Measurements from ENCODE around the gene EXOC2.
A peak's percentile ranks its signal among the peaks of the same experiment; 100 is the strongest.

The EXOC2 gene

DNA sequence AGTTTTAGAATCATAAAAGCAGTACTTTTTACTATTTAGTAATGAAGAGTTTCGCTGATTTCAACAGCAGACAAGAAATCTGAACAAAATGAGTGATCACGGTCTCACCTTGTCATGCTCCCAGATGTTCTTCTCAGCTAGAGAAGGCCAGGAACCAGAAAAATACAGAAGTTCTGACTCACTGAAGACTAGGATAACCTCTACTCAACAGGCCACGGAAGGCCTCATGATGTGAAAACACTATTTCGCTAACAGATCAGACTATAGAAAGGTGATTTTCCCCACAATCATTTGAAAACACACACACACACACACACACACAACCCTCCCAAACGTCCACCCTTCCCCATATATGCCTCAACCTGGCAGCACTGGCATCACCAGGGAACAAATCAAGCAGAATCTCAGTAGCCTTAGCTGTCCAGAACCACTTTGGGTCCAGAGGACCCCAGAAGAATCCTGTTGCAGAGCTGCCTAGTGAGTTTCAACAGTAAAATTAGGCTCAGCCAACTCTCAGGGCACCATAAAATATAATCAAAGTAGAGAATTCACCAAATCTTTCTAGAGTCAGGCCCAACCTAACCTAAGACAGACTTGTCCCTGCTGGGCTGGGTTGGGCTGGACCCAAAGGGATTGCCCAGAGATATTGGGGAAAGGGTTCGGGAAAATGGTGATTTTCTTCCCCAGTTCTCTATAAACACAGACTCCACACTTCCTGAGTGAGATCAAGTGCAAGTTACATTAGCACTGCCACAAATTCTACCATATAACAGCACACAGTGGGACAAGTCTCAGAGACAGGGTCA is 7.9 kb downstream of the EXOC2 start:
- H2AK5ac ChIP-seq (ENCODE audit: low read depth, low read length), result no peak overlapping the region
- no peaks in the 10 kb centered on the region for H3K79me1 ChIP-seq (ENCODE audit: low read depth, low read length)
- WGBS, 2 donors (ENCODE audit: extremely low coverage in 2 of 2, insufficient read length in 2 of 2, insufficient replicate concordance in 1 of 2), result 100% methylated on average over 1 of the region's 6 CpGs; no CpG with 5 or more reads in 1 of the 2 donors
- no peak overlapping the region for H4K91ac ChIP-seq (ENCODE audit: low read depth, low read length, poor library complexity)
- no peak for DNase-seq (ENCODE audit: low spot score)
- no peak overlapping the region for H3K4me2 ChIP-seq (ENCODE audit: insufficient read depth, low read length, poor library complexity, severe bottlenecking)
- H3K27ac ChIP-seq (replicated peaks; ENCODE audit: low read length), result no peak overlapping the region
- no peak overlapping the region for H3K14ac ChIP-seq (ENCODE audit: low read length)
- no peak overlapping the region for H2BK15ac ChIP-seq (ENCODE audit: low read length)
- H3K9ac ChIP-seq (ENCODE audit: low read depth, low read length, poor library complexity), result no peak overlapping the region
- H2BK12ac ChIP-seq (ENCODE audit: low read length), result no peak overlapping the region
- H2BK5ac ChIP-seq (ENCODE audit: low read length), result no peak overlapping the region
- no peak overlapping the region for H3K23ac ChIP-seq (ENCODE audit: low read depth, low read length, poor library complexity)
- no peak overlapping the region for H4K8ac ChIP-seq (ENCODE audit: low read depth, low read length)
- no peaks in the 10 kb centered on the region for H3K9me3 ChIP-seq (replicated peaks in 1 of 2; ENCODE audit: control insufficient read depth in 2 of 2, insufficient read depth in 1 of 2, low read depth in 1 of 2, low read length in 2 of 2)
- H3K36me3 ChIP-seq (replicated peaks in 1 of 2; ENCODE audit: control insufficient read depth in 2 of 2, insufficient read depth in 2 of 2, low read length in 2 of 2), result peaks cover 8 to 23% of the 10 kb centered on the region in 2 donors
- no peaks in the 10 kb centered on the region for H3K27me3 ChIP-seq (ENCODE audit: control insufficient read depth in 3 of 3, insufficient read depth in 3 of 3, low read depth in 1 of 3, low read length in 3 of 3)
- H3K4ac ChIP-seq (ENCODE audit: low read length), result no peak overlapping the region
- H2BK120ac ChIP-seq (ENCODE audit: low read depth, low read length), result no peak overlapping the region
- no peak overlapping the region for H3K18ac ChIP-seq (ENCODE audit: low read length)
- no peak overlapping the region for H3K4me3 ChIP-seq (ENCODE audit: low read length in 2 of 2)
- H3K4me1 ChIP-seq (ENCODE audit: control insufficient read depth in 2 of 2, insufficient read depth in 1 of 2, low read depth in 1 of 2, low read length in 2 of 2), result peaks cover 16 to 17% of the 10 kb centered on the region in 2 donors
- no peak overlapping the region for H2AFZ ChIP-seq (ENCODE audit: low read length)

DNA sequence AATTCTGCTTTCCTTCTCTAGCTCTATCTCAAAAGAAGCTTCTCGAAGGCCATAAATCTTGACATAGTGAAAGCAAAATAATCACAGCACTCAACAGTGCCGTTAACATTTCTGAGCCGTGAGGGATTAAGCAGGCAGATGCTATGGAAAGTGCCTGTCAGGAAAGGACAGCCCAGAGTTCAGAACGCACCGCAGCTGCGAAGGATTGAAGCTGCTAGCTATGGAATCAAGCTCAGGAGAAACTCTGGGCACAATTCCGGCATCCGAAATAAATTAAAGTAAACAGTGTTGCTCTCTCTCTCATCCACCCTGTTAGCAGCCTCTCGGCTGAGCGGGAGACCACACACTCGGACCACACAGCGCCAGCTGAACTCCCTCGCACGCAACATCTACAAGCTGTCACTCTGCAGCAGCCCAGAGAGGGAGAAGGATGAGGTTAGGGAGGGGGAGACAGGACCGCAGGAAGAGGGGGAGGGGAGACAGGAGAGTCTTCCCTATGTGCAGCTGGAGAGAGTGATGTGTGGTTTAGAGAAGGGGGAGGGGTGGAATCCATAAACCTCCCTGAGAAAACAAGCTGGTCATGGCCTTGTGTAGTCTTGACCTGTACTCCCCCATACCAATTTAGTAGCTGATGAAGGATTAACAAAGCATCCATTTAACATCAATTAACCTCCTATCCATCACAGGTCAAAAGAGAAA is 9.0 kb downstream of the EXOC2 start:
- no peak overlapping the region for H3K9ac ChIP-seq (ENCODE audit: low read depth, low read length, poor library complexity)
- no peak overlapping the region for H4K91ac ChIP-seq (ENCODE audit: low read depth, low read length, poor library complexity)
- peaks cover 16 to 17% of the 10 kb centered on the region in 2 donors for H3K4me1 ChIP-seq (ENCODE audit: control insufficient read depth in 2 of 2, insufficient read depth in 1 of 2, low read depth in 1 of 2, low read length in 2 of 2)
- H3K36me3 ChIP-seq (replicated peaks in 1 of 2; ENCODE audit: control insufficient read depth in 2 of 2, insufficient read depth in 2 of 2, low read length in 2 of 2), result peaks cover 5 to 12% of the 10 kb centered on the region in 2 donors
- peak; percentile 56 for DNase-seq (ENCODE audit: low spot score)
- H2BK5ac ChIP-seq (ENCODE audit: low read length), result no peak overlapping the region
- H2BK12ac ChIP-seq (ENCODE audit: low read length), result no peak overlapping the region
- peak overlapping the region in 1 of 2 donors; percentile 40 for H3K4me3 ChIP-seq (ENCODE audit: low read length in 2 of 2)
- no peak overlapping the region for H3K14ac ChIP-seq (ENCODE audit: low read length)
- H3K9me3 ChIP-seq (replicated peaks in 1 of 2; ENCODE audit: control insufficient read depth in 2 of 2, insufficient read depth in 1 of 2, low read depth in 1 of 2, low read length in 2 of 2), result no peaks in the 10 kb centered on the region
- peak overlapping the region; percentile 5 for H2AFZ ChIP-seq (ENCODE audit: low read length)
- H3K79me1 ChIP-seq (ENCODE audit: low read depth, low read length), result no peaks in the 10 kb centered on the region
- H3K18ac ChIP-seq (ENCODE audit: low read length), result no peak overlapping the region
- H3K23ac ChIP-seq (ENCODE audit: low read depth, low read length, poor library complexity), result no peak overlapping the region
- H2BK120ac ChIP-seq (ENCODE audit: low read depth, low read length), result no peak overlapping the region
- H3K27me3 ChIP-seq (ENCODE audit: control insufficient read depth in 3 of 3, insufficient read depth in 3 of 3, low read depth in 1 of 3, low read length in 3 of 3), result no peaks in the 10 kb centered on the region
- peak overlapping the region; percentile 75 for H3K4me2 ChIP-seq (ENCODE audit: insufficient read depth, low read length, poor library complexity, severe bottlenecking)
- no peak overlapping the region for H4K8ac ChIP-seq (ENCODE audit: low read depth, low read length)
- no peak overlapping the region for H3K4ac ChIP-seq (ENCODE audit: low read length)
- no peak overlapping the region for H2AK5ac ChIP-seq (ENCODE audit: low read depth, low read length)
- no CpG with 5 or more reads among the region's 15 CpGs for WGBS, 2 donors (ENCODE audit: extremely low coverage in 2 of 2, insufficient read length in 2 of 2, insufficient replicate concordance in 1 of 2)
- no peak overlapping the region for H2BK15ac ChIP-seq (ENCODE audit: low read length)
- H3K27ac ChIP-seq (replicated peaks; ENCODE audit: low read length), result no peak overlapping the region

DNA sequence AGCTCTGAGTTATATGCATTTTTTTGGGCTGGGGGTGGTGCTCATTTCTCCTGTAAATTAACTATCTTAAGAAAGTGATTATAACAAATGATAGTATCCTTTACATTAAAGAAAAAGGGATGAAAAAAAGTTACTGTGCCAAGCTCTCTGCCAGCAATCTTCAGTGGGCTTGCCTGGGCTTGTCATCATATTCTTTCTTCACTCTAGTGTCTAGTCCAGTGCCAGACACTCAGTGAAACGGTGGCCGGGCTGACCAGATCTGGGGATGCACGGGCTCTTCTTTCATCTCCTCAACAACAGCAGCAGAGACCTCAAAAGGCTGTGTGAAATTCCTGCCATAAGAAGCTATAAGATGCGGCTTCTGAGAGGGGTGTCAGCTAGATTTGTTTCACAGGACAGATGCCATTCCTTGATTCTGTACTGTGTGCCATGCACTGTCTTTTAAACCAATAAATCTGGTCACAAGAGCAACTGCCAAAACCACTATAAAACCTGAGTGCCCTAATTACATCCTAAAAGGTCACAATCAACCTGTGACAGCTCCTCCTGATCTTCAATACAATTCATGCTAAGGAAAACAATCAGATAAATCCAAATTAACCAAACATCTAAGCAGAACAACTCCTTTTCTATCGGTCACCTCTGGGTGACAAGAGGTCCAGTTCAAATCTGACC is 12.1 kb downstream of the EXOC2 start:
- Histone ChIP-seq H3K4ac (ENCODE audit: low read length) (no peak overlapping the region), H4K91ac (ENCODE audit: low read depth, low read length, poor library complexity) (no peak overlapping the region), H3K27me3 (ENCODE audit: control insufficient read depth in 3 of 3, insufficient read depth in 3 of 3, low read depth in 1 of 3, low read length in 3 of 3) (no peaks in the 10 kb centered on the region), H2BK5ac (ENCODE audit: low read length) (no peak overlapping the region), H3K4me2 (ENCODE audit: insufficient read depth, low read length, poor library complexity, severe bottlenecking) (no peak overlapping the region), H2AFZ (ENCODE audit: low read length) (no peak overlapping the region), H2BK15ac (ENCODE audit: low read length) (no peak overlapping the region), H4K8ac (ENCODE audit: low read depth, low read length) (no peak overlapping the region), H3K9me3 (replicated peaks in 1 of 2; ENCODE audit: control insufficient read depth in 2 of 2, insufficient read depth in 1 of 2, low read depth in 1 of 2, low read length in 2 of 2) (peaks cover 0 to 8% of the 10 kb centered on the region in 2 donors), H3K23ac (ENCODE audit: low read depth, low read length, poor library complexity) (no peak overlapping the region), H3K36me3 (replicated peaks in 1 of 2; ENCODE audit: control insufficient read depth in 2 of 2, insufficient read depth in 2 of 2, low read length in 2 of 2) (peaks cover 0 to 1% of the 10 kb centered on the region in 2 donors), H3K18ac (ENCODE audit: low read length) (no peak overlapping the region), H3K14ac (ENCODE audit: low read length) (no peak overlapping the region), H2AK5ac (ENCODE audit: low read depth, low read length) (no peak overlapping the region), H2BK120ac (ENCODE audit: low read depth, low read length) (no peak overlapping the region), H3K79me1 (ENCODE audit: low read depth, low read length) (no peaks in the 10 kb centered on the region), H2BK12ac (ENCODE audit: low read length) (no peak overlapping the region), H3K9ac (ENCODE audit: low read depth, low read length, poor library complexity) (no peak overlapping the region), H3K4me3 (ENCODE audit: low read length in 2 of 2) (no peak overlapping the region), H3K4me1 (ENCODE audit: control insufficient read depth in 2 of 2, insufficient read depth in 1 of 2, low read depth in 1 of 2, low read length in 2 of 2) (peaks cover 16 to 17% of the 10 kb centered on the region in 2 donors), H3K27ac (replicated peaks; ENCODE audit: low read length) (no peak overlapping the region)
- no CpG with 5 or more reads among the region's 5 CpGs for WGBS, 2 donors (ENCODE audit: extremely low coverage in 2 of 2, insufficient read length in 2 of 2, insufficient replicate concordance in 1 of 2)
- DNase-seq (ENCODE audit: low spot score), result no peak

DNA sequence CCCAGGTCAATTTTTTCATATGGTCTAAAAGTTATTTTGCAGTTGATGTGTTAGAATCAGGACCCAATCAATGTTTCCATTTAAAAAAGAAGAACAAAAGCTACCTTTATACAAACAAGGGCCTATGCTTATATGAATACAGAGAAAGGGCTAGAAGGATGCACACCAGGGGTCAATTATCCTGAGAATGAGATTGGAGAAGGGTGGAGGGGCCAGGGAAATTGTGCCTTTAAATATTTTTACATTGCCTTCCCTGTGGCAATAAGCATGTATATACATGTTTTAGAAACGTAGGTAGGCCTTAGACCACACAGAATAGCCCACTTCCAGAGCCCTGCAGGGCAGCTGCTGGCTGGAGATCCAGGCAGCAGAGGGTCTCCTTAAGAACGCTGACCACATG is 12.7 kb downstream of the EXOC2 start:
- no peak overlapping the region for H3K4me3 ChIP-seq (ENCODE audit: low read length in 2 of 2)
- no peak overlapping the region for H2BK12ac ChIP-seq (ENCODE audit: low read length)
- H2BK120ac ChIP-seq (ENCODE audit: low read depth, low read length), result no peak overlapping the region
- H3K27me3 ChIP-seq (ENCODE audit: control insufficient read depth in 3 of 3, insufficient read depth in 3 of 3, low read depth in 1 of 3, low read length in 3 of 3), result no peaks in the 10 kb centered on the region
- no peak overlapping the region for H3K4me2 ChIP-seq (ENCODE audit: insufficient read depth, low read length, poor library complexity, severe bottlenecking)
- H3K4ac ChIP-seq (ENCODE audit: low read length), result no peak overlapping the region
- H3K14ac ChIP-seq (ENCODE audit: low read length), result no peak overlapping the region
- peaks cover 0 to 1% of the 10 kb centered on the region in 2 donors for H3K36me3 ChIP-seq (replicated peaks in 1 of 2; ENCODE audit: control insufficient read depth in 2 of 2, insufficient read depth in 2 of 2, low read length in 2 of 2)
- no peak overlapping the region for H2AFZ ChIP-seq (ENCODE audit: low read length)
- no peak overlapping the region for H4K91ac ChIP-seq (ENCODE audit: low read depth, low read length, poor library complexity)
- no peak overlapping the region for H3K9ac ChIP-seq (ENCODE audit: low read depth, low read length, poor library complexity)
- DNase-seq (ENCODE audit: low spot score), result no peak
- H3K18ac ChIP-seq (ENCODE audit: low read length), result no peak overlapping the region
- H3K4me1 ChIP-seq (ENCODE audit: control insufficient read depth in 2 of 2, insufficient read depth in 1 of 2, low read depth in 1 of 2, low read length in 2 of 2), result peaks cover 16 to 17% of the 10 kb centered on the region in 2 donors
- no peaks in the 10 kb centered on the region for H3K79me1 ChIP-seq (ENCODE audit: low read depth, low read length)
- H2BK5ac ChIP-seq (ENCODE audit: low read length), result no peak overlapping the region
- no peak overlapping the region for H3K23ac ChIP-seq (ENCODE audit: low read depth, low read length, poor library complexity)
- peaks cover 0 to 8% of the 10 kb centered on the region in 2 donors for H3K9me3 ChIP-seq (replicated peaks in 1 of 2; ENCODE audit: control insufficient read depth in 2 of 2, insufficient read depth in 1 of 2, low read depth in 1 of 2, low read length in 2 of 2)
- no peak overlapping the region for H2AK5ac ChIP-seq (ENCODE audit: low read depth, low read length)
- no CpG with 5 or more reads among the region's 2 CpGs for WGBS, 2 donors (ENCODE audit: extremely low coverage in 2 of 2, insufficient read length in 2 of 2, insufficient replicate concordance in 1 of 2)
- no peak overlapping the region for H4K8ac ChIP-seq (ENCODE audit: low read depth, low read length)
- no peak overlapping the region for H2BK15ac ChIP-seq (ENCODE audit: low read length)
- no peak overlapping the region for H3K27ac ChIP-seq (replicated peaks; ENCODE audit: low read length)
